GM18498 (cell line): ENCODE data around the gene GCC2.
A peak's percentile ranks its signal among the peaks of the same experiment; 100 is the strongest.
"Not testable (repeated sequence)": the region's sequence is repeated elsewhere in the genome, so short reads cannot be mapped to it uniquely, and the experiment has no call there.

Experiments used
- ATAC-seq: cut with Tn5 transposase; IDR thresholded peaks from one replicate; pipeline ENCODE4 v1.9.1; 2021; ENCODE audit warnings: mild to moderate bottlenecking, moderate library complexity; ENCODE audit not compliant: unreplicated experiment

Gene GCC2

GRCh38 chr2:108436976-108437375 lies 12.0 kb upstream of the GCC2 start:
- no peak for ATAC-seq

- no peak for ATAC-seq
These were observed 7.3 kb upstream of the GCC2 start for GRCh38 chr2:108441712-108442111.

GRCh38 chr2:108444941-108445840 lies 3.8 kb upstream of the GCC2 start:
- no peak for ATAC-seq

- ATAC-seq: no peak
These were observed 2.3 kb upstream of the GCC2 start for GRCh38 chr2:108446703-108447102.

- no peak for ATAC-seq
These were observed 894 bp upstream of the GCC2 start for GRCh38 chr2:108447947-108448677.

GRCh38 chr2:108449410-108450130 lies 564 bp downstream of the GCC2 start:
- peak; percentile 39 for ATAC-seq

GRCh38 chr2:108450863-108451262 lies 1.9 kb downstream of the GCC2 start:
- ATAC-seq: no peak

GRCh38 chr2:108451976-108452375 lies 3.0 kb downstream of the GCC2 start:
- ATAC-seq: no peak

GRCh38 chr2:108453530-108453929 lies 4.5 kb downstream of the GCC2 start:
- ATAC-seq: not testable (repeated sequence)

- ATAC-seq: no peak
These were observed 5.4 kb downstream of the GCC2 start for GRCh38 chr2:108454440-108454839.

- ATAC-seq: no peak
These were observed 6.6 kb downstream of the GCC2 start for GRCh38 chr2:108455571-108455970.

- ATAC-seq: no peak
These were observed 9.1 kb downstream of the GCC2 start for GRCh38 chr2:108458082-108458481.

- no peak for ATAC-seq
These were observed 10.4 kb downstream of the GCC2 start for GRCh38 chr2:108459441-108459840.

- peak; percentile 86 for ATAC-seq
These were observed 11.5 kb downstream of the GCC2 start for GRCh38 chr2:108460345-108461037.

- ATAC-seq: no peak
These were observed 28.1 kb downstream of the GCC2 start for GRCh38 chr2:108477099-108477498.

GRCh38 chr2:108485253-108485652 lies 36.2 kb downstream of the GCC2 start:
- no peak for ATAC-seq

- no peak for ATAC-seq
These were observed 41.6 kb downstream of the GCC2 start for GRCh38 chr2:108490506-108491122.

- ATAC-seq: no peak
These were observed 42.8 kb downstream of the GCC2 start for GRCh38 chr2:108491848-108492247.

GRCh38 chr2:108492364-108492763 lies 43.4 kb downstream of the GCC2 start:
- no peak for ATAC-seq

GRCh38 chr2:108496167-108496566 lies 47.2 kb downstream of the GCC2 start:
- ATAC-seq: not testable (repeated sequence)
